GM18868 (cell line): ENCODE results near the gene LBX1.

ENCODE experiments used
- ATAC-seq: cut with Tn5 transposase; IDR thresholded peaks from one replicate; pipeline ENCODE4 v1.9.1; 2021; ENCODE audit warnings: mild to moderate bottlenecking, moderate library complexity; ENCODE audit not compliant: unreplicated experiment

LBX1 gene

GRCh38 chr10:101226491-101227428 is 2.5 kb downstream of the LBX1 start:
- ATAC-seq: no peak

- no peak for ATAC-seq
Observed at GRCh38 chr10:101225846-101226421, 3.3 kb downstream of the LBX1 start.

GRCh38 chr10:101224910-101225823 is 4.1 kb downstream of the LBX1 start:
- no peak for ATAC-seq

- no peak for ATAC-seq
Observed at GRCh38 chr10:101224060-101224909, 5.0 kb downstream of the LBX1 start.

- no peak for ATAC-seq
Observed at GRCh38 chr10:101223274-101224059, 5.8 kb downstream of the LBX1 start.

- ATAC-seq: no peak
Observed at GRCh38 chr10:101222683-101223273, 6.5 kb downstream of the LBX1 start.

- ATAC-seq: no peak
Observed at GRCh38 chr10:101221963-101222531, 7.2 kb downstream of the LBX1 start.

- ATAC-seq: no peak
Observed at GRCh38 chr10:101221549-101221948, 7.7 kb downstream of the LBX1 start.

- ATAC-seq: no peak
Observed at GRCh38 chr10:101219946-101220451, 9.3 kb downstream of the LBX1 start.

GRCh38 chr10:101219139-101219945 is 9.9 kb downstream of the LBX1 start:
- ATAC-seq: no peak

GRCh38 chr10:101218351-101219138 is 10.7 kb downstream of the LBX1 start:
- no peak for ATAC-seq

GRCh38 chr10:101217450-101218281 is 11.6 kb downstream of the LBX1 start:
- ATAC-seq: no peak

GRCh38 chr10:101217044-101217425 is 12.2 kb downstream of the LBX1 start:
- ATAC-seq: no peak

- no peak for ATAC-seq
Observed at GRCh38 chr10:101216207-101217043, 12.8 kb downstream of the LBX1 start.
